HepG2 (cell line): ENCODE measurements around the gene ITGAE. TPM values are rescaled to one million over a fixed set of nuclear protein-coding genes. Genes with fewer than 3 reads are reported as not detected.

Experiments
- ARNT ChIP-seq: fragments of 450-650 bp; IDR thresholded peaks from 2 replicates; pipeline ENCODE4 v1.6.1; 2017
- CCDC6 ChIP-seq: sonication (generic); formaldehyde crosslinking; IDR thresholded peaks from 2 replicates; pipeline ENCODE4 v1.8.1; 2022; ENCODE audit warnings: mild to moderate bottlenecking, missing genetic modification reagents, moderate library complexity
- DNMT3B ChIP-seq: conservative IDR thresholded peaks from 2 replicates; pipeline ENCODE4 v1.6.1; 2016; ENCODE audit warnings: missing biosample characterization, control low read depth
- HNRNPLL ChIP-seq: fragments of 200-400 bp; formaldehyde crosslinking; IDR thresholded peaks from 2 replicates; pipeline ENCODE4 v1.6.1; 2017; ENCODE audit warnings: mild to moderate bottlenecking, low read depth, low read length; ENCODE audit not compliant: poor library complexity, severe bottlenecking
- KAT2B ChIP-seq: fragments of 150-350 bp; IDR thresholded peaks from 2 replicates; pipeline ENCODE4 v1.6.1; 2014; ENCODE audit warnings: low read depth, low read length, borderline replicate concordance
- MED1 ChIP-seq: sonication (generic); formaldehyde crosslinking; IDR thresholded peaks from 2 replicates; pipeline ENCODE4 v1.4.0; 2020; ENCODE audit warnings: missing genetic modification reagents
- MIXL1 ChIP-seq: IDR thresholded peaks from 2 replicates; pipeline ENCODE4 v1.6.1; 2016
- PAWR ChIP-seq: sonication (generic); formaldehyde crosslinking; IDR thresholded peaks from 2 replicates; pipeline ENCODE4 v1.4.0; 2020; ENCODE audit warnings: missing genetic modification reagents, mild to moderate bottlenecking, borderline replicate concordance
- PHF5A ChIP-seq: IDR thresholded peaks from one replicate; pipeline ENCODE4 v1.6.1; 2018; ENCODE audit warnings: low read depth, missing genetic modification reagents; ENCODE audit not compliant: unreplicated experiment
- SP140L ChIP-seq: sonication (generic); formaldehyde crosslinking; IDR thresholded peaks from 2 replicates; pipeline ENCODE4 v1.4.0; 2020; ENCODE audit warnings: missing genetic modification reagents, borderline replicate concordance
- THYN1 ChIP-seq: sonication (generic); formaldehyde crosslinking; IDR thresholded peaks from 2 replicates; pipeline ENCODE4 v1.8.1; 2023; ENCODE audit warnings: low read depth, mild to moderate bottlenecking, moderate library complexity, missing genetic modification reagents, borderline replicate concordance
- ZFP41 ChIP-seq: sonication (generic); formaldehyde crosslinking; IDR thresholded peaks from 2 replicates; pipeline ENCODE4 v1.4.0; 2020; ENCODE audit warnings: mild to moderate bottlenecking, missing genetic modification reagents, borderline replicate concordance
- ZMYM3 ChIP-seq: sonication (generic); formaldehyde crosslinking; IDR thresholded peaks from 2 replicates; pipeline ENCODE4 v1.5.1; 2020; ENCODE audit warnings: mild to moderate bottlenecking, missing genetic modification reagents
- ZNF10 ChIP-seq: sonication (generic); formaldehyde crosslinking; IDR thresholded peaks from 2 replicates; pipeline ENCODE4 v1.4.0; 2020; ENCODE audit warnings: mild to moderate bottlenecking, low read depth, missing genetic modification reagents, borderline replicate concordance
- ZNF264 ChIP-seq: sonication (generic); formaldehyde crosslinking; IDR thresholded peaks from 2 replicates; pipeline ENCODE4 v1.4.0; 2020; ENCODE audit warnings: missing genetic modification reagents
- ZNF510 ChIP-seq: sonication (generic); formaldehyde crosslinking; IDR thresholded peaks from 2 replicates; pipeline ENCODE4 v1.4.0; 2020; ENCODE audit warnings: low read depth, mild to moderate bottlenecking, missing genetic modification reagents
- ZNF879 ChIP-seq: sonication (generic); formaldehyde crosslinking; IDR thresholded peaks from 2 replicates; pipeline ENCODE4 v1.8.1; 2023; ENCODE audit warnings: missing genetic modification reagents
- polyA plus RNA-seq, 8 experiments: library from polyadenylated mRNA; depleted of rRNA in 3 of 8; stranded (reverse) in 7 of 8; unstranded in 1 of 8; fragments of >200 nt; fragmentation: Illumina TruSeq in 4 of 8; extraction: Trizol in 4 of 8; gene quantifications; 2 replicates each; pipeline versions ENCODE4 v1.2.1 to v1.2.3, GENCODE V29; 2011 to 2016; ENCODE audit warnings: low read depth in 4 of 8, missing spikeins in 1 of 8, mixed read lengths in 1 of 8; ENCODE audit not compliant: insufficient read depth in 1 of 8
- total RNA-seq, 5 experiments: library from RNA; depleted of rRNA; stranded (reverse); fragments of >200 nt; fragmentation: Illumina TruSeq; extraction: Trizol; gene quantifications; 2 replicates each; pipeline ENCODE4 v1.2.3, GENCODE V29; 2016; ENCODE audit warnings: low read depth in 1 of 5
- TF ChIP-seq, protein P1 (sequence below): sonication (generic); formaldehyde crosslinking; IDR thresholded peaks from 2 replicates; pipeline ENCODE4 v1.4.0; 2020; ENCODE audit warnings: missing genetic modification reagents
- TF ChIP-seq, protein P2 (sequence below): sonication (generic); formaldehyde crosslinking; IDR thresholded peaks from 2 replicates; pipeline ENCODE4 v1.8.0; 2022; ENCODE audit warnings: mild to moderate bottlenecking, missing genetic modification reagents, moderate library complexity
- TF ChIP-seq, protein P3 (sequence below): sonication (generic); formaldehyde crosslinking; IDR thresholded peaks from 2 replicates; pipeline ENCODE4 v1.5.1; 2020; ENCODE audit warnings: mild to moderate bottlenecking, moderate library complexity, missing genetic modification reagents
- TF ChIP-seq, protein P4 (sequence below): sonication (generic); formaldehyde crosslinking; IDR thresholded peaks from 2 replicates; pipeline ENCODE4 v1.4.0; 2020; ENCODE audit warnings: missing genetic modification reagents

ITGAE gene
- total and polyA plus RNA-seq, 2 of the 13 experiments (the other 11 are each of a cell fraction or from before 2014, with no cell fraction given) = 42.3 to 49.0 TPM

DNA sequence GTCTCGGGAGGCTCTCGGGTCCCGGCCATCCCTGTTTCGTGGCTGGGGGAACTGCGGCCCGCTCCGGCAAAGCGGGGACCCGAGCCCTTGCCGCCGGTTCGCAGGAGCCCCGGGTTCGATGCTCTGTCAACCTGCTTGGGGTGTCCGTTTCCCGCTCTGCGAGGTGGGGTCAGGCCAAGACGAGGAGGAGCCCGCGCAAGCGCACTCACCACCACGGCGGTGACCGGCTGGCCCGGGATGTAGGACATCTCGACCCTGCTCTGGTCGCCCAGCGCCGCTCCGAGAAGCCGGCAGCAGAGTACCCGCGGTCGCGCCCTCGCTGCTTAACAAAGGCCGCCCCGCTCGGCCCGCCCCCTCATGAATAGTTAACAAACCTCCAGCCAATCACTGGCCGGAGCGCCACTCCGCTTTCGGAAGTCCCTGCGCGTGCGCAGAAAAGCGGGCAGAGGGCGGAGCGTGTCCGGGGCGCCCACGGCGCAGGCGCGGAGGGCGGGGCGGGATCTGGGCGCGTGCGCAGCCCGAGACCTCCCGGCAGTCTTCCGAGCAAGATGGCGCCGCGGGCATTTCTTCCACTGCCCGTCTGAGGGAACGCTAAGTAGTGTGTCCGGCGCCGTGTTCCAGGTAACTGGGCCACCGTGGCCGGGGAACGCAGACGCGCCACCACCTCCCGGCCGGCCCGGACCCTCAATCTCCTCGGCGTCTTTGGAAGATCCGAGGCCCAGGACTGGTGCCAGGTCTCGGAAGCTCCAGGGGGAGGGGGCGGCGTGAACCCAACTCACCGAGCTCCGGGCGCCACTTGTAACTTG, 132.5 kb downstream of the ITGAE start, which contains the start of the genes EMC6 and TAX1BP3 (continued):
- TF ChIP-seq, protein P1, sequence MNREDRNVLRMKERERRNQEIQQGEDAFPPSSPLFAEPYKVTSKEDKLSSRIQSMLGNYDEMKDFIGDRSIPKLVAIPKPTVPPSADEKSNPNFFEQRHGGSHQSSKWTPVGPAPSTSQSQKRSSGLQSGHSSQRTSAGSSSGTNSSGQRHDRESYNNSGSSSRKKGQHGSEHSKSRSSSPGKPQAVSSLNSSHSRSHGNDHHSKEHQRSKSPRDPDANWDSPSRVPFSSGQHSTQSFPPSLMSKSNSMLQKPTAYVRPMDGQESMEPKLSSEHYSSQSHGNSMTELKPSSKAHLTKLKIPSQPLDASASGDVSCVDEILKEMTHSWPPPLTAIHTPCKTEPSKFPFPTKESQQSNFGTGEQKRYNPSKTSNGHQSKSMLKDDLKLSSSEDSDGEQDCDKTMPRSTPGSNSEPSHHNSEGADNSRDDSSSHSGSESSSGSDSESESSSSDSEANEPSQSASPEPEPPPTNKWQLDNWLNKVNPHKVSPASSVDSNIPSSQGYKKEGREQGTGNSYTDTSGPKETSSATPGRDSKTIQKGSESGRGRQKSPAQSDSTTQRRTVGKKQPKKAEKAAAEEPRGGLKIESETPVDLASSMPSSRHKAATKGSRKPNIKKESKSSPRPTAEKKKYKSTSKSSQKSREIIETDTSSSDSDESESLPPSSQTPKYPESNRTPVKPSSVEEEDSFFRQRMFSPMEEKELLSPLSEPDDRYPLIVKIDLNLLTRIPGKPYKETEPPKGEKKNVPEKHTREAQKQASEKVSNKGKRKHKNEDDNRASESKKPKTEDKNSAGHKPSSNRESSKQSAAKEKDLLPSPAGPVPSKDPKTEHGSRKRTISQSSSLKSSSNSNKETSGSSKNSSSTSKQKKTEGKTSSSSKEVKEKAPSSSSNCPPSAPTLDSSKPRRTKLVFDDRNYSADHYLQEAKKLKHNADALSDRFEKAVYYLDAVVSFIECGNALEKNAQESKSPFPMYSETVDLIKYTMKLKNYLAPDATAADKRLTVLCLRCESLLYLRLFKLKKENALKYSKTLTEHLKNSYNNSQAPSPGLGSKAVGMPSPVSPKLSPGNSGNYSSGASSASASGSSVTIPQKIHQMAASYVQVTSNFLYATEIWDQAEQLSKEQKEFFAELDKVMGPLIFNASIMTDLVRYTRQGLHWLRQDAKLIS (CRISPR knock-in tag) = no peak; the same call in 1 of the 2 replicates
- TF ChIP-seq PHF5A = peak; percentile 30
- TF ChIP-seq SP140L (CRISPR knock-in tag) = no peak
- TF ChIP-seq ZNF879 (CRISPR knock-in tag) = peak; percentile 32; the same call in 1 of the 2 replicates
- TF ChIP-seq, protein P2, sequence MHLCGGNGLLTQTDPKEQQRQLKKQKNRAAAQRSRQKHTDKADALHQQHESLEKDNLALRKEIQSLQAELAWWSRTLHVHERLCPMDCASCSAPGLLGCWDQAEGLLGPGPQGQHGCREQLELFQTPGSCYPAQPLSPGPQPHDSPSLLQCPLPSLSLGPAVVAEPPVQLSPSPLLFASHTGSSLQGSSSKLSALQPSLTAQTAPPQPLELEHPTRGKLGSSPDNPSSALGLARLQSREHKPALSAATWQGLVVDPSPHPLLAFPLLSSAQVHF (CRISPR knock-in tag) = no peak
- TF ChIP-seq, protein P3, sequence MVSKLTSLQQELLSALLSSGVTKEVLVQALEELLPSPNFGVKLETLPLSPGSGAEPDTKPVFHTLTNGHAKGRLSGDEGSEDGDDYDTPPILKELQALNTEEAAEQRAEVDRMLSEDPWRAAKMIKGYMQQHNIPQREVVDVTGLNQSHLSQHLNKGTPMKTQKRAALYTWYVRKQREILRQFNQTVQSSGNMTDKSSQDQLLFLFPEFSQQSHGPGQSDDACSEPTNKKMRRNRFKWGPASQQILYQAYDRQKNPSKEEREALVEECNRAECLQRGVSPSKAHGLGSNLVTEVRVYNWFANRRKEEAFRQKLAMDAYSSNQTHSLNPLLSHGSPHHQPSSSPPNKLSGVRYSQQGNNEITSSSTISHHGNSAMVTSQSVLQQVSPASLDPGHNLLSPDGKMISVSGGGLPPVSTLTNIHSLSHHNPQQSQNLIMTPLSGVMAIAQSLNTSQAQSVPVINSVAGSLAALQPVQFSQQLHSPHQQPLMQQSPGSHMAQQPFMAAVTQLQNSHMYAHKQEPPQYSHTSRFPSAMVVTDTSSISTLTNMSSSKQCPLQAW (CRISPR knock-in tag) = peak; percentile 78; the same call in 1 of the 2 replicates
- TF ChIP-seq MIXL1 (CRISPR knock-in tag) = no peak
- TF ChIP-seq PAWR (CRISPR knock-in tag) = no peak
- TF ChIP-seq, protein P4, sequence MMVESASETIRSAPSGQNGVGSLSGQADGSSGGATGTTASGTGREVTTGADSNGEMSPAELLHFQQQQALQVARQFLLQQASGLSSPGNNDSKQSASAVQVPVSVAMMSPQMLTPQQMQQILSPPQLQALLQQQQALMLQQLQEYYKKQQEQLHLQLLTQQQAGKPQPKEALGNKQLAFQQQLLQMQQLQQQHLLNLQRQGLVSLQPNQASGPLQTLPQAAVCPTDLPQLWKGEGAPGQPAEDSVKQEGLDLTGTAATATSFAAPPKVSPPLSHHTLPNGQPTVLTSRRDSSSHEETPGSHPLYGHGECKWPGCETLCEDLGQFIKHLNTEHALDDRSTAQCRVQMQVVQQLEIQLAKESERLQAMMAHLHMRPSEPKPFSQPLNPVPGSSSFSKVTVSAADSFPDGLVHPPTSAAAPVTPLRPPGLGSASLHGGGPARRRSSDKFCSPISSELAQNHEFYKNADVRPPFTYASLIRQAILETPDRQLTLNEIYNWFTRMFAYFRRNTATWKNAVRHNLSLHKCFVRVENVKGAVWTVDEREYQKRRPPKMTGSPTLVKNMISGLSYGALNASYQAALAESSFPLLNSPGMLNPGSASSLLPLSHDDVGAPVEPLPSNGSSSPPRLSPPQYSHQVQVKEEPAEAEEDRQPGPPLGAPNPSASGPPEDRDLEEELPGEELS = no peak
- TF ChIP-seq ZFP41 (CRISPR knock-in tag) = no peak
- peak; percentile 68; the same call in 1 of the 2 replicates for TF ChIP-seq DNMT3B (CRISPR knock-in tag)
- TF ChIP-seq ARNT = no peak
- no peak for TF ChIP-seq CCDC6 (CRISPR knock-in tag)
- TF ChIP-seq HNRNPLL = no peak
- TF ChIP-seq ZMYM3 (CRISPR knock-in tag) = no peak
- TF ChIP-seq ZNF510 (CRISPR knock-in tag) = no peak; the same call in 1 of the 2 replicates
- no peak for TF ChIP-seq ZNF10 (CRISPR knock-in tag)
- no peak; the same call in 1 of the 2 replicates for TF ChIP-seq ZNF264 (CRISPR knock-in tag)
- peak; percentile 56 for TF ChIP-seq MED1
- TF ChIP-seq KAT2B = no peak
- TF ChIP-seq THYN1 (CRISPR knock-in tag) = no peak
